Measurements from ENCODE around the gene TARP.

Gene TARP

GRCh38 chr7:38291650-38292049 lies 18.2 kb upstream of the TARP start:
- Histone ChIP-seq H3K27me3 (no peaks in the 10 kb centered on the region), H3K27ac (no peak overlapping the region), H3K4me3 (no peak overlapping the region), H3K4me1 (no peaks in the 10 kb centered on the region), H3K9me3 (no peaks in the 10 kb centered on the region), H3K36me3 (no peaks in the 10 kb centered on the region)
- TF ChIP-seq POLR2A (IDR thresholded peaks at IDR 0.05) (no peak), CTCF (IDR thresholded peaks at IDR 0.05) (no peak), EP300 (IDR thresholded peaks at IDR 0.05) (no peak)
- WGBS, 2 donors = 98 to 100% methylated on average over 2 of the region's 2 CpGs
- no peak for DNase-seq (ENCODE audit: low spot score in 2 of 2)

- DNase-seq (ENCODE audit: low spot score in 2 of 2) = no peak
- Histone ChIP-seq H3K9me3 (no peaks in the 10 kb centered on the region), H3K27me3 (no peaks in the 10 kb centered on the region), H3K4me3 (no peak overlapping the region), H3K27ac (no peak overlapping the region), H3K36me3 (no peaks in the 10 kb centered on the region), H3K4me1 (no peaks in the 10 kb centered on the region)
- WGBS, 2 donors = 74 to 79% methylated on average over 9 of the region's 9 CpGs
- TF ChIP-seq CTCF (IDR thresholded peaks at IDR 0.05) (no peak), EP300 (IDR thresholded peaks at IDR 0.05) (no peak), POLR2A (IDR thresholded peaks at IDR 0.05) (no peak)
Measured at GRCh38 chr7:38291117-38291647, 17.7 kb upstream of the TARP start.

GRCh38 chr7:38284553-38284952 lies 11.1 kb upstream of the TARP start:
- no peaks in the 10 kb centered on the region for H3K27me3 ChIP-seq
- H3K27ac ChIP-seq = no peak overlapping the region
- 36 to 62% methylated on average over 8 of the region's 8 CpGs for WGBS, 2 donors
- no peak overlapping the region for H3K4me3 ChIP-seq
- no peaks in the 10 kb centered on the region for H3K9me3 ChIP-seq
- no peaks in the 10 kb centered on the region for H3K4me1 ChIP-seq
- H3K36me3 ChIP-seq = no peaks in the 10 kb centered on the region
- DNase-seq (ENCODE audit: low spot score in 2 of 2) = no peak
- TF ChIP-seq EP300 (IDR thresholded peaks at IDR 0.05) = no peak
- TF ChIP-seq POLR2A (IDR thresholded peaks at IDR 0.05) = no peak
- TF ChIP-seq CTCF (IDR thresholded peaks at IDR 0.05) = no peak

GRCh38 chr7:38283809-38284208 lies 10.4 kb upstream of the TARP start:
- Histone ChIP-seq H3K27ac (no peak overlapping the region), H3K27me3 (no peaks in the 10 kb centered on the region), H3K4me1 (no peaks in the 10 kb centered on the region), H3K36me3 (no peaks in the 10 kb centered on the region), H3K9me3 (no peaks in the 10 kb centered on the region), H3K4me3 (no peak overlapping the region)
- WGBS, 2 donors = 73% methylated on average over 1 of the region's 1 CpG
- no peak for DNase-seq (ENCODE audit: low spot score in 2 of 2)
- TF ChIP-seq EP300 (IDR thresholded peaks at IDR 0.05) (no peak), POLR2A (IDR thresholded peaks at IDR 0.05) (no peak), CTCF (IDR thresholded peaks at IDR 0.05) (no peak)

- DNase-seq (ENCODE audit: low spot score in 2 of 2) = no peak
- Histone ChIP-seq H3K27me3 (no peaks in the 10 kb centered on the region), H3K4me3 (no peak overlapping the region), H3K9me3 (no peaks in the 10 kb centered on the region), H3K4me1 (no peaks in the 10 kb centered on the region), H3K27ac (no peak overlapping the region), H3K36me3 (no peaks in the 10 kb centered on the region)
- WGBS, 2 donors = 70 to 89% methylated on average over 4 of the region's 4 CpGs
- no peak for TF ChIP-seq POLR2A (IDR thresholded peaks at IDR 0.05)
Measured at GRCh38 chr7:38283107-38283506, 9.7 kb upstream of the TARP start.

- H3K9me3 ChIP-seq = no peaks in the 10 kb centered on the region
- no peaks in the 10 kb centered on the region for H3K36me3 ChIP-seq
- WGBS, 2 donors = 38 to 46% methylated on average over 3 of the region's 3 CpGs
- TF ChIP-seq CTCF (IDR thresholded peaks at IDR 0.05) (no peak), POLR2A (IDR thresholded peaks at IDR 0.05) (no peak), EP300 (IDR thresholded peaks at IDR 0.05) (no peak)
- DNase-seq (ENCODE audit: low spot score in 2 of 2) = no peak
- H3K4me1 ChIP-seq = no peaks in the 10 kb centered on the region
- H3K4me3 ChIP-seq = no peak overlapping the region
- H3K27me3 ChIP-seq = no peaks in the 10 kb centered on the region
- H3K27ac ChIP-seq = no peak overlapping the region
Measured at GRCh38 chr7:38282081-38282480, 8.6 kb upstream of the TARP start.

All from tibial nerve (tissue), 4 donors.